IMR-90 (cell line): ENCODE results near the gene MSI2. TPM values are rescaled to one million over a fixed set of nuclear protein-coding genes. Genes with fewer than 3 reads are reported as not detected.

ENCODE experiments used
- ATAC-seq: fragments of 200-7000 bp; cut with Tn5 transposase; 2 replicates; pipeline ENCODE4 v1.9.1; 2020; ENCODE audit warnings: low read depth, mild to moderate bottlenecking, moderate library complexity
- BruUV-seq: library from RNA; stranded (reverse); fragments of 400-500 nt; replicated peaks from 2 replicates; lab custom pipeline; 2021; lab: Mats Ljungman, UMichigan
- CTCF ChIA-PET: fragments of 300-600 bp; formaldehyde crosslinking; extraction: SDS; loops from one replicate; lab custom pipeline; 2021; ENCODE audit warnings: antibody characterized with exemption; lab: Yijun Ruan, JAX
- POLR2A ChIA-PET: fragments of 300-600 bp; sonication (Branson Sonifier 250); formaldehyde crosslinking; loops from one replicate; lab custom pipeline; 2022; ENCODE audit warnings: antibody characterized with exemption; ENCODE audit not compliant: unreplicated experiment; lab: Charles Lee
- DNase-seq: peaks from one replicate; pipeline ENCODE4 v3.0.0; 2013
- H2AFZ ChIP-seq: replicated peaks from 2 replicates; pipeline ENCODE3; 2013; ENCODE audit warnings: low read length, mild to moderate bottlenecking; ENCODE audit not compliant: poor library complexity
- H2AK5ac ChIP-seq: 2 replicates; pipeline ENCODE4 v1.6.1; 2013; ENCODE audit warnings: low read depth, low read length, inconsistent platforms
- H2AK9ac ChIP-seq: replicated peaks from 2 replicates; pipeline ENCODE3; 2013; ENCODE audit warnings: mild to moderate bottlenecking, low read depth, low read length, moderate library complexity; ENCODE audit not compliant: poor library complexity
- H2BK120ac ChIP-seq: 2 replicates; pipeline ENCODE4 v1.6.1; 2013; ENCODE audit warnings: low read depth, low read length, inconsistent platforms
- H2BK15ac ChIP-seq: 3 replicates; pipeline ENCODE4 v1.6.1; 2013; ENCODE audit warnings: low read depth, low read length, inconsistent platforms
- H2BK20ac ChIP-seq: 2 replicates; pipeline ENCODE4 v1.6.1; 2013; ENCODE audit warnings: low read depth, mild to moderate bottlenecking, inconsistent platforms, low read length, moderate library complexity
- H2BK5ac ChIP-seq: 2 replicates; pipeline ENCODE4 v1.6.1; 2013; ENCODE audit warnings: mild to moderate bottlenecking, low read depth, low read length, inconsistent platforms; ENCODE audit not compliant: poor library complexity, severe bottlenecking
- H3K14ac ChIP-seq: replicated peaks from 2 replicates; pipeline ENCODE4 v1.6.1; 2013; ENCODE audit warnings: low read depth, low read length, inconsistent platforms
- H3K18ac ChIP-seq: 2 replicates; pipeline ENCODE4 v1.6.1; 2013; ENCODE audit warnings: low read depth, low read length, control low read depth
- H3K23ac ChIP-seq: 2 replicates; pipeline ENCODE4 v1.6.1; 2013; ENCODE audit warnings: low read depth, low read length, inconsistent platforms
- H3K27ac ChIP-seq: 2 replicates; pipeline ENCODE4 v1.5.1; 2013; ENCODE audit warnings: mild to moderate bottlenecking, control low read depth, low read length; ENCODE audit not compliant: insufficient read depth
- H3K27me3 ChIP-seq: 2 replicates; pipeline ENCODE4 v1.6.1; 2013; ENCODE audit warnings: low read length; ENCODE audit not compliant: control insufficient read depth, insufficient read depth
- H3K36me3 ChIP-seq: 2 replicates; pipeline ENCODE4 v1.6.1; 2013; ENCODE audit warnings: low read length, mixed read lengths; ENCODE audit not compliant: control insufficient read depth, insufficient read depth
- H3K4ac ChIP-seq: 2 replicates; pipeline ENCODE4 v1.6.1; 2013; ENCODE audit warnings: low read depth, low read length, inconsistent platforms
- H3K4me1 ChIP-seq: 2 replicates; pipeline ENCODE4 v1.6.1; 2013; ENCODE audit warnings: low read length, mixed read lengths; ENCODE audit not compliant: control insufficient read depth, insufficient read depth
- H3K4me2 ChIP-seq: 2 replicates; pipeline ENCODE4 v1.6.1; 2013; ENCODE audit warnings: low read depth, mild to moderate bottlenecking, control low read depth, low read length, moderate library complexity
- H3K4me3 ChIP-seq: 2 replicates; pipeline ENCODE4 v1.5.1; 2013; ENCODE audit warnings: low read depth, mild to moderate bottlenecking, control low read depth, low read length, moderate library complexity; ENCODE audit not compliant: insufficient read depth
- H3K56ac ChIP-seq: 2 replicates; pipeline ENCODE4 v1.6.1; 2013; ENCODE audit warnings: low read length, inconsistent platforms; ENCODE audit not compliant: insufficient read depth; ENCODE audit errors: extremely low read depth
- H3K79me1 ChIP-seq, 2 experiments: 2 replicates each; pipeline ENCODE4 v1.6.1; 2013; ENCODE audit warnings: low read length in 2 of 2, inconsistent platforms in 1 of 2, low read depth in 1 of 2
- H3K9ac ChIP-seq: 2 replicates; pipeline ENCODE4 v1.6.1; 2013; ENCODE audit warnings: low read depth, low read length, control low read depth
- H3K9me1 ChIP-seq: 2 replicates; pipeline ENCODE4 v1.6.1; 2013; ENCODE audit warnings: low read length, inconsistent platforms; ENCODE audit not compliant: insufficient read depth
- H3K9me3 ChIP-seq: 2 replicates; pipeline ENCODE4 v1.6.1; 2013; ENCODE audit warnings: low read length; ENCODE audit not compliant: control insufficient read depth, insufficient read depth
- H4K20me1 ChIP-seq: 2 replicates; pipeline ENCODE4 v1.6.1; 2013; ENCODE audit warnings: low read length, inconsistent platforms; ENCODE audit not compliant: insufficient read depth
- H4K5ac ChIP-seq: 2 replicates; pipeline ENCODE4 v1.6.1; 2013; ENCODE audit warnings: mild to moderate bottlenecking, low read depth, low read length, control low read depth
- H4K8ac ChIP-seq, 2 experiments: 2 replicates each; pipeline ENCODE4 v1.6.1; 2013; ENCODE audit warnings: low read depth in 2 of 2, low read length in 2 of 2, control low read depth in 1 of 2, inconsistent platforms in 1 of 2
- H4K91ac ChIP-seq: 2 replicates; pipeline ENCODE4 v1.6.1; 2013; ENCODE audit warnings: low read depth, low read length, inconsistent platforms; ENCODE audit not compliant: insufficient read depth
- BHLHE40 ChIP-seq: fragments of 150-350 bp; IDR thresholded peaks from 2 replicates; pipeline ENCODE4 v1.6.1; 2016; ENCODE audit warnings: mild to moderate bottlenecking, low read depth, low read length
- CEBPB ChIP-seq: IDR thresholded peaks from 2 replicates; pipeline ENCODE4 v1.6.1; 2012; ENCODE audit warnings: low read depth, low read length, improper control_type of control experiment
- CHD1 ChIP-seq: IDR thresholded peaks from 2 replicates; pipeline ENCODE4 v1.6.1; 2012; ENCODE audit warnings: low read depth, low read length, improper control_type of control experiment
- ELK1 ChIP-seq: fragments of 150-350 bp; IDR thresholded peaks from 2 replicates; pipeline ENCODE4 v1.6.1; 2016; ENCODE audit warnings: low read depth, mild to moderate bottlenecking, low read length, moderate library complexity, borderline replicate concordance
- FOS ChIP-seq: fragments of 150-350 bp; IDR thresholded peaks from 2 replicates; pipeline ENCODE4 v1.6.1; 2016; ENCODE audit warnings: low read depth, low read length
- MAZ ChIP-seq: IDR thresholded peaks from 2 replicates; pipeline ENCODE4 v1.6.1; 2012; ENCODE audit warnings: low read depth, mild to moderate bottlenecking, low read length, improper control_type of control experiment, moderate library complexity, borderline replicate concordance
- NFE2L2 ChIP-seq: fragments of 150-350 bp; IDR thresholded peaks from 2 replicates; pipeline ENCODE4 v1.6.1; 2016; ENCODE audit warnings: low read depth, mild to moderate bottlenecking, low read length
- POLR2A ChIP-seq: IDR thresholded peaks from 2 replicates; pipeline ENCODE4 v1.6.1; 2012; ENCODE audit warnings: mild to moderate bottlenecking, low read depth, low read length
- RCOR1 ChIP-seq: IDR thresholded peaks from 2 replicates; pipeline ENCODE4 v1.6.1; 2012; ENCODE audit warnings: mild to moderate bottlenecking, low read length, improper control_type of control experiment; ENCODE audit not compliant: insufficient replicate concordance
- RFX5 ChIP-seq: IDR thresholded peaks from 2 replicates; pipeline ENCODE4 v1.8.0; 2012; ENCODE audit warnings: low read depth, mild to moderate bottlenecking, low read length, moderate library complexity
- SMC3 ChIP-seq: fragments of 150-350 bp; IDR thresholded peaks from 2 replicates; pipeline ENCODE4 v1.6.1; 2016; ENCODE audit warnings: low read depth, mild to moderate bottlenecking, antibody characterized with exemption, low read length, moderate library complexity
- USF2 ChIP-seq: fragments of 150-350 bp; IDR thresholded peaks from 2 replicates; pipeline ENCODE4 v1.6.1; 2017; ENCODE audit warnings: mild to moderate bottlenecking, antibody characterized with exemption, low read length, low read depth
- WGBS, 2 experiments: methylation state at CpG; one replicate each; pipeline versions ENCODE4 v1.1.5 to v1.1.7; 2013; ENCODE audit warnings: missing lambda C conversion rate in 2 of 2; ENCODE audit not compliant: insufficient read length in 1 of 2; ENCODE audit errors: extremely low coverage in 2 of 2; 5-methylcytosine and 5-hydroxymethylcytosine counted together
- dilution Hi-C: fragments of 300-500 bp; cut with HindIII; formaldehyde crosslinking; loops from one replicate; pipeline ENCODE4 v1.14.3; 2018; ENCODE audit warnings: low sequenced_read_pairs; ENCODE audit not compliant: unreplicated experiment
- in situ Hi-C: fragments of 300-500 bp; cut with MboI; formaldehyde crosslinking; loops from 3 replicates; pipeline ENCODE4 v1.14.3; 2019; ENCODE audit warnings: low sequenced_read_pairs, inconsistent platforms, mixed read lengths
- intact Hi-C: fragments of 100-400 bp; cut with micrococcal nuclease; formaldehyde crosslinking; loops from 2 replicates; pipeline ENCODE4 v1.10.0; 2022
- polyA plus RNA-seq, 3 experiments: library from polyadenylated mRNA; depleted of rRNA; stranded (reverse); fragments of >200 nt; gene quantifications; 2 replicates each; pipeline ENCODE4 v1.2.3, GENCODE V29; 2012; ENCODE audit warnings: low replicate concordance in 1 of 3
- total RNA-seq: library from RNA; depleted of rRNA; stranded (reverse); fragments of >200 nt; gene quantifications from 2 replicates; pipeline ENCODE4 v1.2.3, GENCODE V29; 2012
- TF ChIP-seq, protein P1 (sequence below): conservative IDR thresholded peaks from 2 replicates; pipeline ENCODE4 v1.5.1; 2012; ENCODE audit warnings: mild to moderate bottlenecking, low read depth, low read length, improper control_type of control experiment

Gene MSI2
- total and polyA plus RNA-seq, 2 of the 4 experiments (the other 2 are of a cell fraction), result 13.0 to 16.0 TPM

DNA sequence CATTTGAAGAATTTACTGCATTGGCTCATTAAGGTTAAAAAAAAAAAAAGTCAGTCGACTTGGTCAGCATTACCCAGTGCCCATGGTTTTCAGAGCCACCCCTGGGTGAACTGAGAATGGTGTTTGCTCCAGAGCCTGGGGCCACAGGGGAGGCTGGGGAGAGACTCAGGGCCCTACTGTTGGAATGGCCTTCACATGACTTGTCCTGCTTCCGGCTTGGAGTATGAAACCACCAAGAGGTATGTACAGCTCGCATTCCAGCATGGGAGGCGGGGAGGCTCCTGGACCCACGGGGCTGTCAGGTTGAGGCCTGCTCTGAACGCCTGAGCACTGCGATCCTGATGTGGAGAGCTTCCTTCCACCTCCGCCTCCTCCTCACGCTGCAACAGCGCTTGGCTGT, 36.8 kb downstream of the MSI2 start:
- dilution Hi-C loops, result no loop called here
- no peak overlapping the region for H2AFZ ChIP-seq
- no peaks in the 10 kb centered on the region for H3K27me3 ChIP-seq
- H2BK5ac ChIP-seq, result no peak overlapping the region
- H4K5ac ChIP-seq, result no peak overlapping the region
- H3K27ac ChIP-seq, result no peak overlapping the region
- no peak overlapping the region for H3K4ac ChIP-seq
- BruUV-seq, result no TSS peak
- no peak for TF ChIP-seq NFE2L2
- no peak for TF ChIP-seq POLR2A
- TF ChIP-seq, protein P1, sequence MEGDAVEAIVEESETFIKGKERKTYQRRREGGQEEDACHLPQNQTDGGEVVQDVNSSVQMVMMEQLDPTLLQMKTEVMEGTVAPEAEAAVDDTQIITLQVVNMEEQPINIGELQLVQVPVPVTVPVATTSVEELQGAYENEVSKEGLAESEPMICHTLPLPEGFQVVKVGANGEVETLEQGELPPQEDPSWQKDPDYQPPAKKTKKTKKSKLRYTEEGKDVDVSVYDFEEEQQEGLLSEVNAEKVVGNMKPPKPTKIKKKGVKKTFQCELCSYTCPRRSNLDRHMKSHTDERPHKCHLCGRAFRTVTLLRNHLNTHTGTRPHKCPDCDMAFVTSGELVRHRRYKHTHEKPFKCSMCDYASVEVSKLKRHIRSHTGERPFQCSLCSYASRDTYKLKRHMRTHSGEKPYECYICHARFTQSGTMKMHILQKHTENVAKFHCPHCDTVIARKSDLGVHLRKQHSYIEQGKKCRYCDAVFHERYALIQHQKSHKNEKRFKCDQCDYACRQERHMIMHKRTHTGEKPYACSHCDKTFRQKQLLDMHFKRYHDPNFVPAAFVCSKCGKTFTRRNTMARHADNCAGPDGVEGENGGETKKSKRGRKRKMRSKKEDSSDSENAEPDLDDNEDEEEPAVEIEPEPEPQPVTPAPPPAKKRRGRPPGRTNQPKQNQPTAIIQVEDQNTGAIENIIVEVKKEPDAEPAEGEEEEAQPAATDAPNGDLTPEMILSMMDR, result no peak
- no peak for TF ChIP-seq RCOR1
- no peak for TF ChIP-seq CEBPB
- no peak for TF ChIP-seq FOS
- TF ChIP-seq ELK1, result no peak
- TF ChIP-seq MAZ, result no peak
- TF ChIP-seq RFX5, result no peak
- TF ChIP-seq USF2, result no peak
- TF ChIP-seq CHD1, result no peak
- no peak for TF ChIP-seq SMC3
- TF ChIP-seq BHLHE40, result no peak
- no peaks in the 10 kb centered on the region; the same call in 1 of the 2 replicates for H3K9me3 ChIP-seq
- CTCF ChIA-PET, result interaction anchor here (0.6 kb wide), 1 partner anchor 172 kb away, joined by 5 read pairs; no protein-coding TSS in a partner anchor
- peaks cover 13 to 29% of the 10 kb centered on the region in 2 experiments; a peak in 3 of 4 replicates for H3K79me1 ChIP-seq
- WGBS, 2 experiments, result no CpG with 5 or more reads among the region's 10 CpGs
- peaks cover 20% of the 10 kb centered on the region for H3K4me1 ChIP-seq
- H3K23ac ChIP-seq, result no peak overlapping the region
- no peak overlapping the region for H3K4me3 ChIP-seq
- H2AK9ac ChIP-seq, result no peak overlapping the region
- in situ Hi-C loops, result no loop called here
- H3K36me3 ChIP-seq, result peaks cover under 1% of the 10 kb centered on the region
- H3K9me1 ChIP-seq, result peaks cover 21% of the 10 kb centered on the region; the same call in 1 of the 2 replicates
- no peak overlapping the region for H3K4me2 ChIP-seq
- H2BK15ac ChIP-seq, result no peak overlapping the region
- H3K56ac ChIP-seq, result no peak overlapping the region
- H3K9ac ChIP-seq, result no peak overlapping the region
- no peak overlapping the region for H3K14ac ChIP-seq
- H4K8ac ChIP-seq, result no peak overlapping the region
- peaks cover 9% of the 10 kb centered on the region; the same call in 1 of the 2 replicates for H4K20me1 ChIP-seq
- POLR2A ChIA-PET, result no interaction called here
- ATAC-seq, result no peak
- H2BK20ac ChIP-seq, result no peak overlapping the region
- no peak overlapping the region for H4K91ac ChIP-seq
- intact Hi-C loops, result no loop called here
- no peak overlapping the region; the same call in 1 of the 2 replicates for H2AK5ac ChIP-seq
- no peak for DNase-seq
- no peak overlapping the region for H2BK120ac ChIP-seq
- no peak overlapping the region for H3K18ac ChIP-seq
